BLaER1 (cell line): ENCODE measurements around the gene CREB3L1.

Experiments used
- H3K27ac ChIP-seq: shearing (Covaris generic); formaldehyde crosslinking; 2 replicates; pipeline ENCODE4 v1.8.1; 2022
- H3K27me3 ChIP-seq: shearing (Covaris generic); formaldehyde crosslinking; 2 replicates; pipeline ENCODE4 v1.8.1; 2022
- H3K36me3 ChIP-seq: shearing (Covaris generic); formaldehyde crosslinking; 2 replicates; pipeline ENCODE4 v1.8.1; 2022
- H3K4me1 ChIP-seq: shearing (Covaris generic); formaldehyde crosslinking; 2 replicates; pipeline ENCODE4 v1.8.1; 2022
- H3K4me2 ChIP-seq: shearing (Covaris generic); formaldehyde crosslinking; 2 replicates; pipeline ENCODE4 v1.8.1; 2022
- H3K4me3 ChIP-seq: shearing (Covaris generic); formaldehyde crosslinking; 2 replicates; pipeline ENCODE4 v1.8.1; 2022
- H3K9ac ChIP-seq: shearing (Covaris generic); formaldehyde crosslinking; 2 replicates; pipeline ENCODE4 v1.8.1; 2022
- H3K9me3 ChIP-seq: shearing (Covaris generic); formaldehyde crosslinking; 2 replicates; pipeline ENCODE4 v1.8.1; 2022
- H4K20me1 ChIP-seq: shearing (Covaris generic); formaldehyde crosslinking; 2 replicates; pipeline ENCODE4 v1.8.1; 2022
- Cebpa-rat ChIP-seq: shearing (Covaris generic); IDR thresholded peaks from 2 replicates; pipeline ENCODE4 v1.8.1; 2022

CREB3L1 gene

GRCh38 chr11:46367244-46367915 is 89.9 kb downstream of the CREB3L1 start:
- peaks cover 75% of the 10 kb centered on the region for H3K36me3 ChIP-seq
- H3K27me3 ChIP-seq, result no peaks in the 10 kb centered on the region
- peak overlapping the region; percentile 96 for H3K4me2 ChIP-seq
- no peak for TF ChIP-seq Cebpa-rat
- H3K27ac ChIP-seq, result peak overlapping the region; percentile 44
- peak overlapping the region; percentile 47 for H3K4me3 ChIP-seq
- no peaks in the 10 kb centered on the region for H3K9me3 ChIP-seq
- H3K9ac ChIP-seq, result peak overlapping the region; percentile 50
- H3K4me1 ChIP-seq, result peaks cover 74% of the 10 kb centered on the region
- peaks cover 74% of the 10 kb centered on the region for H4K20me1 ChIP-seq

- H3K4me3 ChIP-seq, result peak overlapping the region; percentile 2; the same call in 1 of the 2 replicates
- H3K9me3 ChIP-seq, result no peaks in the 10 kb centered on the region
- TF ChIP-seq Cebpa-rat, result no peak
- H4K20me1 ChIP-seq, result peaks cover 71% of the 10 kb centered on the region
- no peaks in the 10 kb centered on the region for H3K27me3 ChIP-seq
- H3K36me3 ChIP-seq, result peaks cover 80% of the 10 kb centered on the region
- H3K9ac ChIP-seq, result no peak overlapping the region; the same call in 1 of the 2 replicates
- H3K4me1 ChIP-seq, result peaks cover 69% of the 10 kb centered on the region
- peak overlapping the region; percentile 44; the same call in 1 of the 2 replicates for H3K27ac ChIP-seq
- peak overlapping the region; percentile 96 for H3K4me2 ChIP-seq
Observed at GRCh38 chr11:46367916-46368267, 90.4 kb downstream of the CREB3L1 start.

GRCh38 chr11:46369458-46370152 is 92.1 kb downstream of the CREB3L1 start:
- Histone ChIP-seq H4K20me1 (peaks cover 54% of the 10 kb centered on the region), H3K4me1 (peaks cover 52% of the 10 kb centered on the region), H3K36me3 (peaks cover 81% of the 10 kb centered on the region), H3K27ac (no peak overlapping the region), H3K27me3 (no peaks in the 10 kb centered on the region), H3K4me2 (no peak overlapping the region), H3K4me3 (no peak overlapping the region), H3K9ac (no peak overlapping the region), H3K9me3 (no peaks in the 10 kb centered on the region)
- TF ChIP-seq Cebpa-rat, result no peak

GRCh38 chr11:46370253-46370652 is 92.8 kb downstream of the CREB3L1 start:
- H3K27ac ChIP-seq, result no peak overlapping the region
- no peak overlapping the region for H3K9ac ChIP-seq
- TF ChIP-seq Cebpa-rat, result no peak
- no peak overlapping the region for H3K4me3 ChIP-seq
- no peaks in the 10 kb centered on the region for H3K9me3 ChIP-seq
- no peak overlapping the region for H3K4me2 ChIP-seq
- H3K27me3 ChIP-seq, result no peaks in the 10 kb centered on the region
- peaks cover 87% of the 10 kb centered on the region for H3K36me3 ChIP-seq
- H4K20me1 ChIP-seq, result peaks cover 53% of the 10 kb centered on the region
- peaks cover 46% of the 10 kb centered on the region for H3K4me1 ChIP-seq
